Osteoblast (primary cell): ENCODE results near the gene CIB1. TPM values are rescaled to one million over a fixed set of nuclear protein-coding genes. Genes with fewer than 3 reads are reported as not detected.

Experiments
- DNase-seq: peaks from one replicate; pipeline ENCODE4 v3.0.0; 2011; ENCODE audit warnings: low spot score, mixed read lengths; ENCODE audit not compliant: insufficient read length; ENCODE audit errors: missing footprints
- H2AFZ ChIP-seq: 2 replicates; pipeline ENCODE4 v1.6.0; 2011; ENCODE audit warnings: mild to moderate bottlenecking, low read length
- H3K27ac ChIP-seq: 2 replicates; pipeline ENCODE4 v1.5.1; 2011; ENCODE audit warnings: mild to moderate bottlenecking, low read depth, low read length, moderate library complexity
- H3K27me3 ChIP-seq: 2 replicates; pipeline ENCODE4 v1.6.0; 2012; ENCODE audit warnings: mild to moderate bottlenecking, control low read depth, inconsistent platforms, low read length, moderate library complexity; ENCODE audit not compliant: insufficient read depth
- H3K36me3 ChIP-seq: 2 replicates; pipeline ENCODE4 v1.5.1; 2011; ENCODE audit warnings: mild to moderate bottlenecking, low read length, control low read depth, moderate library complexity; ENCODE audit not compliant: insufficient read depth
- H3K4me1 ChIP-seq: 2 replicates; pipeline ENCODE4 v1.5.1; 2011; ENCODE audit warnings: mild to moderate bottlenecking, low read length, control low read depth, moderate library complexity; ENCODE audit not compliant: insufficient read depth
- H3K4me2 ChIP-seq: 2 replicates; pipeline ENCODE4 v1.6.0; 2011; ENCODE audit warnings: mild to moderate bottlenecking, low read length; ENCODE audit not compliant: insufficient read depth
- H3K4me3 ChIP-seq: fragments of 200-600 bp; sonication (generic); 3 replicates; pipeline ENCODE4 v1.5.1; 2012; ENCODE audit warnings: mild to moderate bottlenecking, low read length, inconsistent platforms; ENCODE audit not compliant: insufficient read depth
- H3K79me2 ChIP-seq: 2 replicates; pipeline ENCODE4 v1.6.0; 2012; ENCODE audit warnings: mild to moderate bottlenecking, low read length, control low read depth, inconsistent platforms; ENCODE audit not compliant: insufficient read depth
- H3K9me3 ChIP-seq: 2 replicates; pipeline ENCODE4 v1.5.1; 2011; ENCODE audit warnings: low read depth, low read length, control low read depth
- H4K20me1 ChIP-seq: 2 replicates; pipeline ENCODE4 v1.6.0; 2012; ENCODE audit warnings: mild to moderate bottlenecking, low read length, control low read depth; ENCODE audit not compliant: insufficient read depth
- CTCF ChIP-seq: IDR thresholded peaks from 2 replicates; pipeline ENCODE4 v1.5.1; 2011; ENCODE audit warnings: mild to moderate bottlenecking, low read depth, low read length, moderate library complexity; ENCODE audit errors: extremely low read depth
- total RNA-seq: library from RNA; depleted of rRNA; stranded (reverse); fragments of >200 nt; gene quantifications from 2 replicates; pipeline ENCODE4 v1.2.3, GENCODE V29; 2012

The CIB1 gene
- total RNA-seq, 1 donor, result 21.4 TPM

- Histone ChIP-seq H2AFZ (peak overlapping the region; percentile 83), H3K4me3 (peak overlapping the region; percentile 86), H3K27ac (peak overlapping the region; percentile 2), H3K79me2 (peaks cover 12% of the 10 kb centered on the region), H3K9me3 (no peaks in the 10 kb centered on the region), H3K27me3 (no peaks in the 10 kb centered on the region), H4K20me1 (peaks cover 8% of the 10 kb centered on the region), H3K4me1 (peaks cover 24% of the 10 kb centered on the region), H3K4me2 (peak overlapping the region; percentile 90), H3K36me3 (no peaks in the 10 kb centered on the region)
- peak; percentile 92 for DNase-seq
- no peak for TF ChIP-seq CTCF
Observed at GRCh38 chr15:90201944-90202375, 31.8 kb downstream of the CIB1 start.

GRCh38 chr15:90201130-90201943 lies 32.4 kb downstream of the CIB1 start, which contains the start of gene SEMA4B:
TSS of gene SEMA4B (plus strand) at chr15:90201330. CDS start at chr15:90201579, 249 bp downstream.
- Histone ChIP-seq H2AFZ (peak within 1 kb of the TSS; percentile 91), H3K4me1 (peaks cover 24% of the 10 kb centered on the region), H3K79me2 (peaks cover 12% of the 10 kb centered on the region), H3K4me2 (peak within 1 kb of the TSS; percentile 90), H3K27me3 (no peaks in the 10 kb centered on the region), H3K9me3 (no peaks in the 10 kb centered on the region), H3K4me3 (peak within 1 kb of the TSS; percentile 86), H3K36me3 (no peaks in the 10 kb centered on the region), H3K27ac (peak within 1 kb of the TSS; percentile 2), H4K20me1 (peaks cover 8% of the 10 kb centered on the region)
- TF ChIP-seq CTCF, result no peak
- DNase-seq, result peak; percentile 98

GRCh38 chr15:90200534-90201129 lies 33.1 kb downstream of the CIB1 start:
- no peak overlapping the region for H3K27ac ChIP-seq
- H4K20me1 ChIP-seq, result peaks cover 8% of the 10 kb centered on the region
- TF ChIP-seq CTCF, result no peak
- peak overlapping the region; percentile 91 for H2AFZ ChIP-seq
- no peaks in the 10 kb centered on the region for H3K27me3 ChIP-seq
- no peaks in the 10 kb centered on the region for H3K9me3 ChIP-seq
- peak overlapping the region; percentile 86 for H3K4me3 ChIP-seq
- H3K4me2 ChIP-seq, result peak overlapping the region; percentile 90
- peaks cover 24% of the 10 kb centered on the region for H3K4me1 ChIP-seq
- H3K36me3 ChIP-seq, result no peaks in the 10 kb centered on the region
- peaks cover 12% of the 10 kb centered on the region for H3K79me2 ChIP-seq
- peak; percentile 88 for DNase-seq

- Histone ChIP-seq H2AFZ (no peak overlapping the region), H3K4me2 (no peak overlapping the region), H3K79me2 (no peaks in the 10 kb centered on the region), H3K4me1 (no peaks in the 10 kb centered on the region), H3K27ac (no peak overlapping the region), H4K20me1 (no peaks in the 10 kb centered on the region), H3K36me3 (no peaks in the 10 kb centered on the region), H3K4me3 (no peak overlapping the region), H3K9me3 (no peaks in the 10 kb centered on the region), H3K27me3 (no peaks in the 10 kb centered on the region)
- no peak for DNase-seq
- no peak for TF ChIP-seq CTCF
Observed at GRCh38 chr15:90194655-90195054, 39.1 kb downstream of the CIB1 start.
